ENCODE measurements around the gene OR51S1. TPM values are rescaled to one million over a fixed set of nuclear protein-coding genes. Genes with fewer than 3 reads are reported as not detected.

The OR51S1 gene
- total and polyA plus RNA-seq, 10 of the 15 experiments (the other 5 are each of a cell fraction or from before 2014, with no cell fraction given) = not detected

DNA sequence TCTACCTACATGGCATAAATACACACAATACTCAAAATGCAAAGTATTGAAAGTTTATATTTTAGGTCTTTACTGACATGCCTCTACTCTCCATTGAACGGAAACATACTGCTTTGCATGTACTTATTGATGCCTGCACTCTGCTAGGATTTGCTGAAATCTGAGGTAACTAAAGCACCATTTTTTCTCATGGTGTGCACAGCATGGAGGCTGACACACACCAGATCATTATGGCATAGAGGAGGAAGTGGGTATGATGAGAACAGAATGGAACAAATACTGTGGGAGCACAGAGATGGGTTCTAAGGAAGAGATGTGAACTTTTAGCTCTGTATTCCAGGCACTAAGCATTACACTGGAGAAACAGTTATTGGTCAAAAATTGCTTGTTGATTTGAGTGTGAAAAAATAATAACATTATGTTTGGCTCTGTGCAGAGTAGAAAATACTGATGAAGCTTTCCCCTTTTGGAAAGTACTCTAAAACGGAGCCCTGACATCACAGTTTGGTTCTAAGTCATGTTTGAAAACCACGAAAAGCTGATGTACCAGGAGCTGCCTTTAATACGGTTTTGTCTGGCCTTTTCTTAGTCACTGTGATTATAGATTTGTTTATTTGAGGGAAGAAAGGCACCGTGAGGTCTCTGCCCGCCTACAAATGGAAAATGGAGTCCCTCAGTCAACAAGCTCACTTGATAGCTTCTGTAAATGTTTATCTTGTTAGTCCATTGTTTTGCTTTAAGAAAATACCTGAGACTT, 50.4 kb downstream of the OR51S1 start:
- SMC1A ChIA-PET (ENCODE audit: uncharacterized antibody, unreplicated experiment) = interaction anchor here (0.9 kb wide), 1 partner anchor 16 kb away, joined by 3 read pairs; no protein-coding TSS in a partner anchor
- POLR2A ChIA-PET = no interaction called here
- Histone ChIP-seq H3K79me2 (ENCODE audit: control insufficient read depth, insufficient read depth, low read length) (no peaks in the 10 kb centered on the region), H3K27ac (ENCODE audit: control insufficient read depth, insufficient read depth) (no peak overlapping the region), H2AFZ (ENCODE audit: control insufficient read depth, low read depth, low read length) (no peak overlapping the region), H3K4me3 (no peak overlapping the region), H4K20me1 (ENCODE audit: control insufficient read depth, insufficient read depth) (no peaks in the 10 kb centered on the region), H3K4me2 (ENCODE audit: control insufficient read depth, insufficient read depth) (no peak overlapping the region), H3K9ac (ENCODE audit: control insufficient read depth, insufficient read depth, low read length) (no peak overlapping the region), H3K9me3 (replicated peaks; ENCODE audit: control insufficient read depth, insufficient read depth, low read length) (no peaks in the 10 kb centered on the region), H3K27me3 (replicated peaks in 1 of 2; ENCODE audit: control insufficient read depth in 2 of 2, insufficient read depth in 2 of 2, low read length in 1 of 2) (peaks cover 0 to 2% of the 10 kb centered on the region in 2 experiments; a peak in 1 of 4 replicates), H3K4me1 (ENCODE audit: control insufficient read depth, insufficient read depth, low read length) (no peaks in the 10 kb centered on the region), H3K36me3 (ENCODE audit: control insufficient read depth in 2 of 2, insufficient read depth in 2 of 2, low read length in 1 of 2) (no peaks in the 10 kb centered on the region)
- DNase-seq (ENCODE audit: low read depth, low spot score) (no peak), ATAC-seq (no peak), FAIRE-seq (no peak)
- CTCF ChIA-PET = no interaction called here
- intact Hi-C loops (cut with micrococcal nuclease; ENCODE audit: unreplicated experiment) = no loop called here
- in situ Hi-C loops (cut with MboI) = no loop called here
- BruUV-seq (replicated peaks) = no TSS peak
- WGBS (ENCODE audit: insufficient coverage, insufficient replicate concordance, low lambda C conversion rate, missing lambda C conversion rate) = 2% methylated on average over 6 of the region's 6 CpGs
- TF ChIP-seq, protein P1, sequence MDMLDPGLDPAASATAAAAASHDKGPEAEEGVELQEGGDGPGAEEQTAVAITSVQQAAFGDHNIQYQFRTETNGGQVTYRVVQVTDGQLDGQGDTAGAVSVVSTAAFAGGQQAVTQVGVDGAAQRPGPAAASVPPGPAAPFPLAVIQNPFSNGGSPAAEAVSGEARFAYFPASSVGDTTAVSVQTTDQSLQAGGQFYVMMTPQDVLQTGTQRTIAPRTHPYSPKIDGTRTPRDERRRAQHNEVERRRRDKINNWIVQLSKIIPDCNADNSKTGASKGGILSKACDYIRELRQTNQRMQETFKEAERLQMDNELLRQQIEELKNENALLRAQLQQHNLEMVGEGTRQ (IDR thresholded peaks at IDR 0.05; ENCODE audit: borderline replicate concordance, low read depth, low read length) = no peak
- TF ChIP-seq, protein P2, sequence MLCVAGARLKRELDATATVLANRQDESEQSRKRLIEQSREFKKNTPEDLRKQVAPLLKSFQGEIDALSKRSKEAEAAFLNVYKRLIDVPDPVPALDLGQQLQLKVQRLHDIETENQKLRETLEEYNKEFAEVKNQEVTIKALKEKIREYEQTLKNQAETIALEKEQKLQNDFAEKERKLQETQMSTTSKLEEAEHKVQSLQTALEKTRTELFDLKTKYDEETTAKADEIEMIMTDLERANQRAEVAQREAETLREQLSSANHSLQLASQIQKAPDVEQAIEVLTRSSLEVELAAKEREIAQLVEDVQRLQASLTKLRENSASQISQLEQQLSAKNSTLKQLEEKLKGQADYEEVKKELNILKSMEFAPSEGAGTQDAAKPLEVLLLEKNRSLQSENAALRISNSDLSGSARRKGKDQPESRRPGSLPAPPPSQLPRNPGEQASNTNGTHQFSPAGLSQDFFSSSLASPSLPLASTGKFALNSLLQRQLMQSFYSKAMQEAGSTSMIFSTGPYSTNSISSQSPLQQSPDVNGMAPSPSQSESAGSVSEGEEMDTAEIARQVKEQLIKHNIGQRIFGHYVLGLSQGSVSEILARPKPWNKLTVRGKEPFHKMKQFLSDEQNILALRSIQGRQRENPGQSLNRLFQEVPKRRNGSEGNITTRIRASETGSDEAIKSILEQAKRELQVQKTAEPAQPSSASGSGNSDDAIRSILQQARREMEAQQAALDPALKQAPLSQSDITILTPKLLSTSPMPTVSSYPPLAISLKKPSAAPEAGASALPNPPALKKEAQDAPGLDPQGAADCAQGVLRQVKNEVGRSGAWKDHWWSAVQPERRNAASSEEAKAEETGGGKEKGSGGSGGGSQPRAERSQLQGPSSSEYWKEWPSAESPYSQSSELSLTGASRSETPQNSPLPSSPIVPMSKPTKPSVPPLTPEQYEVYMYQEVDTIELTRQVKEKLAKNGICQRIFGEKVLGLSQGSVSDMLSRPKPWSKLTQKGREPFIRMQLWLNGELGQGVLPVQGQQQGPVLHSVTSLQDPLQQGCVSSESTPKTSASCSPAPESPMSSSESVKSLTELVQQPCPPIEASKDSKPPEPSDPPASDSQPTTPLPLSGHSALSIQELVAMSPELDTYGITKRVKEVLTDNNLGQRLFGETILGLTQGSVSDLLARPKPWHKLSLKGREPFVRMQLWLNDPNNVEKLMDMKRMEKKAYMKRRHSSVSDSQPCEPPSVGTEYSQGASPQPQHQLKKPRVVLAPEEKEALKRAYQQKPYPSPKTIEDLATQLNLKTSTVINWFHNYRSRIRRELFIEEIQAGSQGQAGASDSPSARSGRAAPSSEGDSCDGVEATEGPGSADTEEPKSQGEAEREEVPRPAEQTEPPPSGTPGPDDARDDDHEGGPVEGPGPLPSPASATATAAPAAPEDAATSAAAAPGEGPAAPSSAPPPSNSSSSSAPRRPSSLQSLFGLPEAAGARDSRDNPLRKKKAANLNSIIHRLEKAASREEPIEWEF (IDR thresholded peaks at IDR 0.05; ENCODE audit: insufficient replicate concordance, low read depth, low read length) = no peak
- no peak for TF ChIP-seq ZNF24 (IDR thresholded peaks at IDR 0.05)
- no peak for TF ChIP-seq IKZF2 (IDR thresholded peaks at IDR 0.05)
- no peak for TF ChIP-seq TARDBP (IDR thresholded peaks at IDR 0.05; ENCODE audit: borderline replicate concordance)
- TF ChIP-seq RCOR1 (conservative IDR thresholded peaks at IDR 0.05; ENCODE audit: low read depth, low read length) = no peak
- RAD21 ChIA-PET (ENCODE audit: unreplicated experiment) = no interaction called here

Other genes with a start within 250 kb of the OR51S1 start
Only the 7 nearest of the 18 such genes appear.
- not detected in 2 replicates for gene OR51F1, start 79.3 kb downstream of the OR51S1 start, total RNA-seq (2014; rRNA removed)
- not detected in 2 replicates for gene OR51F1, start 79.3 kb downstream of the OR51S1 start, total RNA-seq (2014; rRNA removed; fragmentation: Illumina TruSeq; extraction: Trizol)
- not detected in 2 replicates for gene OR51F1, start 79.3 kb downstream of the OR51S1 start, total RNA-seq (2021)
- not detected in 2 replicates for gene OR51F1, start 79.3 kb downstream of the OR51S1 start, polyA plus RNA-seq (2011; rRNA removed)
- not detected in 2 replicates for gene OR51F1, start 79.3 kb downstream of the OR51S1 start, polyA plus RNA-seq (2014; fragmentation: Illumina TruSeq; extraction: Trizol)
- not detected for gene OR51F1, start 79.3 kb downstream of the OR51S1 start, polyA plus RNA-seq (2014; fragmentation: Nextera tagmentation; extraction: Ambion mirVana)
- gene OR51F1, start 79.3 kb downstream of the OR51S1 start, polyA plus RNA-seq (2014; rRNA removed) = not detected in 2 replicates
- not detected for gene OR51F1, start 79.3 kb downstream of the OR51S1 start, polyA plus RNA-seq (2016; fragmentation: Nextera tagmentation; extraction: Ambion mirVana)
- not detected in 2 replicates for gene OR52R1, start 44.8 kb downstream of the OR51S1 start, total RNA-seq (2014; rRNA removed)
- gene OR52R1, start 44.8 kb downstream of the OR51S1 start, total RNA-seq (2014; rRNA removed; fragmentation: Illumina TruSeq; extraction: Trizol) = not detected in 2 replicates
- gene OR52R1, start 44.8 kb downstream of the OR51S1 start, total RNA-seq (2021) = not detected in 2 replicates
- gene OR52R1, start 44.8 kb downstream of the OR51S1 start, polyA plus RNA-seq (2011; rRNA removed) = not detected in 2 replicates
- not detected in 2 replicates for gene OR52R1, start 44.8 kb downstream of the OR51S1 start, polyA plus RNA-seq (2014; fragmentation: Illumina TruSeq; extraction: Trizol)
- gene OR52R1, start 44.8 kb downstream of the OR51S1 start, polyA plus RNA-seq (2014; fragmentation: Nextera tagmentation; extraction: Ambion mirVana) = not detected
- not detected in 2 replicates for gene OR52R1, start 44.8 kb downstream of the OR51S1 start, polyA plus RNA-seq (2014; rRNA removed)
- gene OR52R1, start 44.8 kb downstream of the OR51S1 start, polyA plus RNA-seq (2016; fragmentation: Nextera tagmentation; extraction: Ambion mirVana) = not detected
- gene OR51F2, start 27.9 kb downstream of the OR51S1 start, total RNA-seq (2014; rRNA removed) = not detected in 2 replicates
- gene OR51F2, start 27.9 kb downstream of the OR51S1 start, total RNA-seq (2014; rRNA removed; fragmentation: Illumina TruSeq; extraction: Trizol) = not detected in 2 replicates
- not detected in 2 replicates for gene OR51F2, start 27.9 kb downstream of the OR51S1 start, total RNA-seq (2021)
- gene OR51F2, start 27.9 kb downstream of the OR51S1 start, polyA plus RNA-seq (2011; rRNA removed) = not detected in 2 replicates
- not detected in 2 replicates for gene OR51F2, start 27.9 kb downstream of the OR51S1 start, polyA plus RNA-seq (2014; fragmentation: Illumina TruSeq; extraction: Trizol)
- gene OR51F2, start 27.9 kb downstream of the OR51S1 start, polyA plus RNA-seq (2014; fragmentation: Nextera tagmentation; extraction: Ambion mirVana) = not detected
- gene OR51F2, start 27.9 kb downstream of the OR51S1 start, polyA plus RNA-seq (2014; rRNA removed) = not detected in 2 replicates
- not detected for gene OR51F2, start 27.9 kb downstream of the OR51S1 start, polyA plus RNA-seq (2016; fragmentation: Nextera tagmentation; extraction: Ambion mirVana)
- gene OR51T1, start 32.7 kb upstream of the OR51S1 start, total RNA-seq (2014; rRNA removed) = not detected in 2 replicates
- gene OR51T1, start 32.7 kb upstream of the OR51S1 start, total RNA-seq (2014; rRNA removed; fragmentation: Illumina TruSeq; extraction: Trizol) = not detected in 2 replicates
- not detected in 2 replicates for gene OR51T1, start 32.7 kb upstream of the OR51S1 start, total RNA-seq (2021)
- gene OR51T1, start 32.7 kb upstream of the OR51S1 start, polyA plus RNA-seq (2011; rRNA removed) = not detected in 2 replicates
- gene OR51T1, start 32.7 kb upstream of the OR51S1 start, polyA plus RNA-seq (2014; fragmentation: Illumina TruSeq; extraction: Trizol) = not detected in 2 replicates
- not detected for gene OR51T1, start 32.7 kb upstream of the OR51S1 start, polyA plus RNA-seq (2014; fragmentation: Nextera tagmentation; extraction: Ambion mirVana)
- not detected in 2 replicates for gene OR51T1, start 32.7 kb upstream of the OR51S1 start, polyA plus RNA-seq (2014; rRNA removed)
- not detected for gene OR51T1, start 32.7 kb upstream of the OR51S1 start, polyA plus RNA-seq (2016; fragmentation: Nextera tagmentation; extraction: Ambion mirVana)
- gene OR51A7, start 54.6 kb upstream of the OR51S1 start, total RNA-seq (2014; rRNA removed) = not detected in 2 replicates
- not detected in 2 replicates for gene OR51A7, start 54.6 kb upstream of the OR51S1 start, total RNA-seq (2014; rRNA removed; fragmentation: Illumina TruSeq; extraction: Trizol)
- gene OR51A7, start 54.6 kb upstream of the OR51S1 start, total RNA-seq (2021) = not detected in 2 replicates
- not detected in 2 replicates for gene OR51A7, start 54.6 kb upstream of the OR51S1 start, polyA plus RNA-seq (2011; rRNA removed)
- gene OR51A7, start 54.6 kb upstream of the OR51S1 start, polyA plus RNA-seq (2014; fragmentation: Illumina TruSeq; extraction: Trizol) = not detected in 2 replicates
- not detected for gene OR51A7, start 54.6 kb upstream of the OR51S1 start, polyA plus RNA-seq (2014; fragmentation: Nextera tagmentation; extraction: Ambion mirVana)
- gene OR51A7, start 54.6 kb upstream of the OR51S1 start, polyA plus RNA-seq (2014; rRNA removed) = not detected in 2 replicates
- not detected for gene OR51A7, start 54.6 kb upstream of the OR51S1 start, polyA plus RNA-seq (2016; fragmentation: Nextera tagmentation; extraction: Ambion mirVana)
- gene OR51G2, start 70.1 kb upstream of the OR51S1 start, total RNA-seq (2014; rRNA removed) = not detected in 2 replicates
- gene OR51G2, start 70.1 kb upstream of the OR51S1 start, total RNA-seq (2014; rRNA removed; fragmentation: Illumina TruSeq; extraction: Trizol) = not detected in 2 replicates
- not detected in 2 replicates for gene OR51G2, start 70.1 kb upstream of the OR51S1 start, total RNA-seq (2021)
- not detected in 2 replicates for gene OR51G2, start 70.1 kb upstream of the OR51S1 start, polyA plus RNA-seq (2011; rRNA removed)
- gene OR51G2, start 70.1 kb upstream of the OR51S1 start, polyA plus RNA-seq (2014; fragmentation: Illumina TruSeq; extraction: Trizol) = not detected in 2 replicates
- not detected for gene OR51G2, start 70.1 kb upstream of the OR51S1 start, polyA plus RNA-seq (2014; fragmentation: Nextera tagmentation; extraction: Ambion mirVana)
- gene OR51G2, start 70.1 kb upstream of the OR51S1 start, polyA plus RNA-seq (2014; rRNA removed) = not detected in 2 replicates
- gene OR51G2, start 70.1 kb upstream of the OR51S1 start, polyA plus RNA-seq (2016; fragmentation: Nextera tagmentation; extraction: Ambion mirVana) = not detected
- gene OR51G1, start 75.1 kb upstream of the OR51S1 start, total RNA-seq (2014; rRNA removed) = not detected in 2 replicates
- not detected in 2 replicates for gene OR51G1, start 75.1 kb upstream of the OR51S1 start, total RNA-seq (2014; rRNA removed; fragmentation: Illumina TruSeq; extraction: Trizol)
- not detected in 2 replicates for gene OR51G1, start 75.1 kb upstream of the OR51S1 start, total RNA-seq (2021)
- not detected in 2 replicates for gene OR51G1, start 75.1 kb upstream of the OR51S1 start, polyA plus RNA-seq (2011; rRNA removed)
- gene OR51G1, start 75.1 kb upstream of the OR51S1 start, polyA plus RNA-seq (2014; fragmentation: Illumina TruSeq; extraction: Trizol) = not detected in 2 replicates
- not detected for gene OR51G1, start 75.1 kb upstream of the OR51S1 start, polyA plus RNA-seq (2014; fragmentation: Nextera tagmentation; extraction: Ambion mirVana)
- not detected in 2 replicates for gene OR51G1, start 75.1 kb upstream of the OR51S1 start, polyA plus RNA-seq (2014; rRNA removed)
- gene OR51G1, start 75.1 kb upstream of the OR51S1 start, polyA plus RNA-seq (2016; fragmentation: Nextera tagmentation; extraction: Ambion mirVana) = not detected